ENCODE measurements around the gene CDC27. TPM values are rescaled to one million over a fixed set of nuclear protein-coding genes. Genes with fewer than 3 reads are reported as not detected.
"Not testable (repeated sequence)": the region's sequence is repeated elsewhere in the genome, so short reads cannot be mapped to it uniquely, and the experiment has no call there.

CDC27 gene
- total RNA-seq, 2 donors from 2014 or later: 39.3 to 46.6 TPM

DNA sequence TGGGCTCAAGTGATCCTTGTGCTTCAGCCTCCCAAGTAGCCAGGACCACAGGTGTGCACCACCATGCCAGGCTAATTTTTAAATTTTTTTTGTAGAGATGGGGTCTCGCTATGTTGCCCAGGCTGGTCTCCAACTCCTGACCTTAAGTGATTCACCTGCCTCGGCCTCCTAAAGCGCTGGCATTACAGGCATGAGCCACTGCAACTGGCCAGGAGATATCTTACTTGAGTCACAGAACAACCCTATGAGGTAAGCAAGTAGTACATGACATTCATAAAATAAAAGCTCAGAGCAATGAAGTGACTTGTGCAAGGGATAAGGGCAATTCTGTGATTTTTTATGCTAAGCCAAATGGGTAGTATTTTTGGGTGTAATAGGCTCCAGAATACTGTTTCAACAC, 57.3 kb downstream of the CDC27 start:
- no peak for DNase-seq (ENCODE audit: low spot score)
- TF ChIP-seq, protein P1, sequence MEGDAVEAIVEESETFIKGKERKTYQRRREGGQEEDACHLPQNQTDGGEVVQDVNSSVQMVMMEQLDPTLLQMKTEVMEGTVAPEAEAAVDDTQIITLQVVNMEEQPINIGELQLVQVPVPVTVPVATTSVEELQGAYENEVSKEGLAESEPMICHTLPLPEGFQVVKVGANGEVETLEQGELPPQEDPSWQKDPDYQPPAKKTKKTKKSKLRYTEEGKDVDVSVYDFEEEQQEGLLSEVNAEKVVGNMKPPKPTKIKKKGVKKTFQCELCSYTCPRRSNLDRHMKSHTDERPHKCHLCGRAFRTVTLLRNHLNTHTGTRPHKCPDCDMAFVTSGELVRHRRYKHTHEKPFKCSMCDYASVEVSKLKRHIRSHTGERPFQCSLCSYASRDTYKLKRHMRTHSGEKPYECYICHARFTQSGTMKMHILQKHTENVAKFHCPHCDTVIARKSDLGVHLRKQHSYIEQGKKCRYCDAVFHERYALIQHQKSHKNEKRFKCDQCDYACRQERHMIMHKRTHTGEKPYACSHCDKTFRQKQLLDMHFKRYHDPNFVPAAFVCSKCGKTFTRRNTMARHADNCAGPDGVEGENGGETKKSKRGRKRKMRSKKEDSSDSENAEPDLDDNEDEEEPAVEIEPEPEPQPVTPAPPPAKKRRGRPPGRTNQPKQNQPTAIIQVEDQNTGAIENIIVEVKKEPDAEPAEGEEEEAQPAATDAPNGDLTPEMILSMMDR (IDR thresholded peaks at IDR 0.05): no peak
- Histone ChIP-seq H3K27ac (no peak overlapping the region), H3K4me1 (no peaks in the 10 kb centered on the region), H3K36me3 (peaks cover 71% of the 10 kb centered on the region), H3K9me3 (no peaks in the 10 kb centered on the region), H3K4me3 (no peak overlapping the region), H3K27me3 (no peaks in the 10 kb centered on the region)

DNA sequence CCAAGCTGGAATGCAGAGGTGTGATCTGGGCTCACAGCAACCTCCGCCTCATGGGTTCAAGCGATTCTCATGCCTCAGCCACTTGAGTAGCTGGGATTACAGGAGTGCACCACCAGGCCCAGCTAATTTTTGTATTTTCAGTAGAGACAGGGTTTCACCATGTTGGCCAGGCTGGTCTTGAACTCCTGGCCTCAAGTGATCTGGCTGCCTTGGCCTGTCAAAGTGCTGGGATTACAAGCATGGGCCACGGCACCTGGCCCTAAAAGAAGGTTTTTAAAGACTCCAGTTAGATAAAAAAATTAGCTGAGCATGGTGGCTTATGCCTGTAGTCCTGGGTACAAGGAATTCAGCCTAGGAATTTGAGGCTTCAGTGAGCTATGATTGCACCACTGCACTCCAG, 62.3 kb downstream of the CDC27 start:
- H3K9me3 ChIP-seq; H3K4me1 ChIP-seq; H3K27me3 ChIP-seq; DNase-seq (ENCODE audit: low spot score); H3K27ac ChIP-seq; H3K4me3 ChIP-seq: not testable (repeated sequence)
- H3K36me3 ChIP-seq: peaks cover 82% of the 10 kb centered on the region

DNA sequence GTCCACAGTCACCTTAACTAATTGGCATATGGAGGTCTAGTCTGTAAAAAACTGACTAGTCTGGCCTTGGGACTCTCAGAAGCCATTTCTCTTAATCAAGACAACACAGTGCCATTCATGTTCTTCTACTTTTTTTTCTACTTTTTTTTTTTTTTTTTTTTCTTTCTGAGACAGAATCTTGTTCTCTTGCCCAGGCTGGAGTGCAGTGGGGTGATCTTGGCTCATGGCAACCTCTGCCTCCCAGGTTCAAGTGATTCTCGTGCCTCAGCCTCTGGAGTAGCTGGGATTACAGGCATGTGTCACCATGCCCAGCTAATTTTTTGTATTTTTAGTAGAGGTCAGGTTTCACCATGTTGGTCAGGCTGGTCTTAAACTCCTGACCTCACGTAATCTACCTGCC, 65.8 kb downstream of the CDC27 start:
- H3K4me3 ChIP-seq; H3K9me3 ChIP-seq; H3K27me3 ChIP-seq; DNase-seq (ENCODE audit: low spot score); H3K4me1 ChIP-seq; H3K27ac ChIP-seq: not testable (repeated sequence)
- H3K36me3 ChIP-seq: peaks cover 62% of the 10 kb centered on the region

DNA sequence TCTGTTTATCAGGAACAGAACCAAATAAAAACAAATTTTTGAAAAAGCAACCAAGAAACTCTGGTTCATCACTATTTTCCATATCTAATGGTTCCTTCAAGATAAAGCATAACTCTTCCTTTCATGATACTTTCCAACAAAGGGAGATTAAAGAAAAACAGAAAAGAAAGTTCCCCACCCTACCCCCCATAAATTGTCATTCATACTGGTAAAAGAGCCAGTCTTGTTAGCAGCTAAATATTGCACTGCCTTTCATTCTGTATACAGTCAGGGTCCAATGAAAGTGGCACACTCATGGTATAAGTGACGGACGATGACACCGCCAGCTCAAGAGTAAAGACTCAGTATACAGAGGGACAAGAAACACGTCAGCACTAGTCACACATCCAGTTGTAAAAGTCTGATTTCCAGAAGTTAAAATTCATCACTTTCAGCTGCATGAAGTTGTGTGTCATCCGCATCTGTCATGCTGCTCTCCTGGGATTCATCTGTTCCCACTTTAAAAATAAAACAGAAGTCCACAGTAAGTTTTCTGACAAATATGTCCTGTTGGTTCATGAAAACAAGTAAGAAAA, 68.5 kb downstream of the CDC27 start:
- Histone ChIP-seq H3K27me3 (no peaks in the 10 kb centered on the region), H3K4me1 (no peaks in the 10 kb centered on the region), H3K27ac (no peak overlapping the region), H3K36me3 (peaks cover 37% of the 10 kb centered on the region), H3K9me3 (no peaks in the 10 kb centered on the region), H3K4me3 (no peak overlapping the region)
- no peak for DNase-seq (ENCODE audit: low spot score)
- TF ChIP-seq, protein P1 (IDR thresholded peaks at IDR 0.05): no peak

DNA sequence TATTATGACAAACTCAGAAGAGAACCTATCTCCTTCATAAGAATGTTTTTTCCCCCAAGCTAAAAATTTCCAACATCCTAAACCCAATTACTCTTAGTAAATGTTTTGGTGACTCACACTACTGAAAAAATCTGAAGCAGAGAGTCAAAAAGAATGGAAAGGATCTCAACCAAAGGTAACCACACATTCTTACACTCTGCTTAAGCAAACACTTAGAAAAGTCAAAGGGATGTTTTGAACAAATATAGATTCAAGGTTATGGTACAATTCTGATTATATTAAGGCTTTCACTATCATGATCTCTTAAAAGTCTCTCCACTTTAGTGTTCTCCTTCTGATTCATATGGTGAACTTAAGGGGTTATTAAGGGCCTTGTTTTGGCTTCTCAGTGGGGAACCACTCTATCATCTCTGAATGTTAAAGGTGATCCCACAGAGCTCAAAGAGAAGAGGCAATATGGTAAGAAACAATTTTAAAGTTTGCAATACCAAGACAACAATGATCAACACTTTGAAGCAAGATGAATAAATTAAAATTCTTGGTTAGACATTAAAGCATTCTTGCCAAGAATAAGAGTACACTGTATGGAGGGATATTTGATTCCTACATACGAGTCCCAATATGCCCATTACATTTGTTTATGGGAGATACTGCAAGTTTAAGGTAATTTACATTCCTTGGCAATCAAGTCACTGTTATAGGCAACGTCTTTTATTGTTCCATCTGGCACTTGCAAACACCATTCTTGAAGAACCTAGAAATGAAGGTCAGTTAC, 69.2 kb downstream of the CDC27 start:
- Histone ChIP-seq H3K27me3 (no peaks in the 10 kb centered on the region), H3K9me3 (no peaks in the 10 kb centered on the region), H3K36me3 (peaks cover 31% of the 10 kb centered on the region), H3K4me1 (no peaks in the 10 kb centered on the region), H3K4me3 (no peak overlapping the region), H3K27ac (no peak overlapping the region)
- DNase-seq (ENCODE audit: low spot score): no peak
- TF ChIP-seq, protein P1 (IDR thresholded peaks at IDR 0.05): no peak

DNA sequence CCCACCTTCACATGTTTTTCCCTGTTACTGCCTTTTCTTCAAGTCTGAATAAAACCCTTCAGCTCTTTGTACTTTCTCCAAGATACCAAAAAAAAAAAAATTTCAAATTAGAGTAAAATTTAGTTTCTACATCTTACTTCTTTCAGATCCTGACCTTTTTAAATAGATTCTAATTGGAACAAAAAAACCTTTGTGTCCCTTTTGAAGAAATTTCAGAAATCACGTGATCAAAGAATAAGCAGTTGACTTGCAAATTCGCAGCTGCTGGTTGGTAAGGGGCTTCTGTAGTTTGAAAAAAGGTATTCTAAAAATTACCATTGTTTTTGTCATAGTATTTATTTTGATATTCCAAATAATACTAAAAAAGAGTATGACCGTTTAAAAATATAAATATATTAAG, 71.7 kb downstream of the CDC27 start:
- Histone ChIP-seq H3K4me1 (no peaks in the 10 kb centered on the region), H3K36me3 (peaks cover 17% of the 10 kb centered on the region), H3K27me3 (no peaks in the 10 kb centered on the region), H3K4me3 (no peak overlapping the region), H3K27ac (no peak overlapping the region), H3K9me3 (no peaks in the 10 kb centered on the region)
- TF ChIP-seq, protein P1 (IDR thresholded peaks at IDR 0.05): no peak
- DNase-seq (ENCODE audit: low spot score): no peak

DNA sequence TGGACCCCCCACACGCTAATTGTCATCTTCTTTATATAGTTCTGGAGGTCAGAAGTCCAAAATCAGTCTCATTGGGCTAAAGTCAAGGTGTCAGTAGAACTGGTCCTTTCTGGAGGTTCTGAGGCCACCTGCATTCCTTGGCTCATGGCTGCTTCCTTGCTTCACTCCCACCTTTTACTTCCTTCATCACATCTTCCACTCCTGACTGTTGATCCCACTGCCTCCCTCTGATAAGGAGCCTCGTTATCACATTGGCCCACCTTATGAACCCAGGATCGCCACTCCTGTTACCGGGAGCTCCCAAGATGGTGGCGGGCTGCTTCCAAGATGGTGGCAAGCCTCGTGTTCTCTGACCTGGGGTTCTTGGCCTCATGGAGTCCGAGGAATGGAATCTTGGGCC, 83.0 kb downstream of the CDC27 start:
- no peak for DNase-seq (ENCODE audit: low spot score)
- Histone ChIP-seq H3K27me3 (no peaks in the 10 kb centered on the region), H3K4me1 (no peaks in the 10 kb centered on the region), H3K9me3 (no peaks in the 10 kb centered on the region), H3K36me3 (no peaks in the 10 kb centered on the region), H3K4me3 (no peak overlapping the region), H3K27ac (no peak overlapping the region)
- TF ChIP-seq, protein P1 (IDR thresholded peaks at IDR 0.05): no peak

DNA sequence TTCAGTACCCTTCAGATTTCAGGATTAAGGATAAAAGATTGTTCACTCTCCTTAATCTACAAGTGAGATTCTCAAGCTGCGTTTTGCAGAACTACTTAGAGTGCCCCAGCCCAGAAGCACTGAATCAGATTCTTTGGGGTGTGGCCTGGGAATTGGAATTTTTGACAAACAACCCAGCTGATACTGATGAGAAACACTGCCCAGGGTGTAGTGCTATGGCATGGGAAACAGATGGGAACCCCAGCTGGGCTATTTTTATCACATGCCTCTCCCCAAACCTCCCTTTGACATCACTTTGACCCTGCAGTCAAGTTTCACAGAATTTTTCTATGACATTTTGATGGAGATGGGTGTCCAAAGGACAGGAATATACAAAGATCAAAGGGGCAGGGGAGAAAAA, 83.8 kb downstream of the CDC27 start:
- H3K4me3 ChIP-seq; H3K4me1 ChIP-seq; H3K9me3 ChIP-seq; H3K36me3 ChIP-seq; DNase-seq (ENCODE audit: low spot score); H3K27ac ChIP-seq; H3K27me3 ChIP-seq: not testable (repeated sequence)
